Measurements from ENCODE around the gene PRXL2C.

- TF ChIP-seq CTCF (conservative IDR thresholded peaks at IDR 0.05; ENCODE audit: low read length) = no peak
- no peak for TF ChIP-seq EZH2phosphoT487 (IDR thresholded peaks at IDR 0.05; ENCODE audit: borderline replicate concordance)
These were observed 11.0 kb downstream of the PRXL2C start for GRCh38 chr9:96644137-96644536.

Data from Loucy (cell line).